ENCODE results near the gene SH3BP4. TPM values are rescaled to one million over a fixed set of nuclear protein-coding genes. Genes with fewer than 3 reads are reported as not detected.

SH3BP4 gene
- total and polyA plus RNA-seq, 2 of the 13 experiments (the other 11 are each of a cell fraction or from before 2014, with no cell fraction given) = 34.6 to 99.1 TPM

DNA sequence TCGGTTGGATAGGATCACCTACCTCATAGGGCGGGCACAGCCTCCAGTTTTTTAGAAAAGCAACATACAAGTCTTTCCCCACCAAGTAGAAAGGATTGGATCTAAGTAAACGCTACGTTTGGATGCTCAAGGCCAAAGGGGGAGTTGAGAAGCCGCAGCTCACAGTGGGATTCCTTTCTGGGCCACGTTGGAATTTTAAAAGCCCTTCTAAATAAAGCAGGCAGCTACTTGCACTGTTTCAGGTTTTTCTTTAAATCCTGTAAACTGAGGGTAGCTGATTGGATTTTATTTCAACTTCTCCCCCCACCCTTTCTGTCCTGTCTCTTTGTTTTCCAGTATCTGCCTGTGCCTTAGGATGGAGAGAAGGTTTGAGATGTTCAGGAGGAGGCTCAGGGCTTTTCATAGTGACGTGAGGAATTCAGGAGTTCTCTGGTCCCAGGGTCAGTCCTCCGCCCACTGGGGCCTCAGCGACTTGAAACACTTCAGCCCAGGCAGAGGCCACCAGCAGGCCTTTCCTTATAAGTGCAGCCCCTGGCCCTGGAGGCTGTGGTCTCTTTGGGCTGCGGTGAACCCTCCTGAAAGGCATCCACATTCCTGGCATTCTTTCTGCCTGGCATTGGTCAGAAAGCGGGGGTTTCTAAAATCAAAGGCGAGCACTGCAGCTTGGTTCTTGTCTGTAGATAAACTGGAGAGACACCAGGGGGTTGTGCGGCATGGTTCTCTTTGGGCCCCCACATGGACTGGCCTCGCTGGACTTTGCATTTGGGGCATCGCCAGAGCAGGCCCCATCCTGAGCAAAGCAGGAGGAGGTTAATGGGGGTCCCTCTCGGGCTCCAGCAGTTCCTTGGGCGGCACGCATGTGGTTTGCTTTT lies 44.5 kb downstream of the SH3BP4 start (continued):
- TF ChIP-seq NFE2L1 (CRISPR knock-in tag; IDR thresholded peaks at IDR 0.05; ENCODE audit: borderline replicate concordance) = no peak
- TF ChIP-seq, protein P1, sequence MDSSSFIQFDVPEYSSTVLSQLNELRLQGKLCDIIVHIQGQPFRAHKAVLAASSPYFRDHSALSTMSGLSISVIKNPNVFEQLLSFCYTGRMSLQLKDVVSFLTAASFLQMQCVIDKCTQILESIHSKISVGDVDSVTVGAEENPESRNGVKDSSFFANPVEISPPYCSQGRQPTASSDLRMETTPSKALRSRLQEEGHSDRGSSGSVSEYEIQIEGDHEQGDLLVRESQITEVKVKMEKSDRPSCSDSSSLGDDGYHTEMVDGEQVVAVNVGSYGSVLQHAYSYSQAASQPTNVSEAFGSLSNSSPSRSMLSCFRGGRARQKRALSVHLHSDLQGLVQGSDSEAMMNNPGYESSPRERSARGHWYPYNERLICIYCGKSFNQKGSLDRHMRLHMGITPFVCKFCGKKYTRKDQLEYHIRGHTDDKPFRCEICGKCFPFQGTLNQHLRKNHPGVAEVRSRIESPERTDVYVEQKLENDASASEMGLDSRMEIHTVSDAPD (CRISPR knock-in tag; IDR thresholded peaks at IDR 0.05) = no peak
- TF ChIP-seq ATF7-NPFF (CRISPR knock-in tag; IDR thresholded peaks at IDR 0.05; ENCODE audit: low read depth) = no peak
- TF ChIP-seq ZNF850 (CRISPR knock-in tag; conservative IDR thresholded peaks at IDR 0.05) = no peak
- no peak for TF ChIP-seq ZNF205 (CRISPR knock-in tag; IDR thresholded peaks at IDR 0.05)
- TF ChIP-seq ZFYVE20 (CRISPR knock-in tag; IDR thresholded peaks at IDR 0.05; ENCODE audit: borderline replicate concordance, low read depth) = no peak
- TF ChIP-seq BRD4 (CRISPR knock-in tag; IDR thresholded peaks at IDR 0.05) = no peak
- no peak for TF ChIP-seq TP53 (CRISPR knock-in tag; conservative IDR thresholded peaks at IDR 0.05)
- TF ChIP-seq, protein P2, sequence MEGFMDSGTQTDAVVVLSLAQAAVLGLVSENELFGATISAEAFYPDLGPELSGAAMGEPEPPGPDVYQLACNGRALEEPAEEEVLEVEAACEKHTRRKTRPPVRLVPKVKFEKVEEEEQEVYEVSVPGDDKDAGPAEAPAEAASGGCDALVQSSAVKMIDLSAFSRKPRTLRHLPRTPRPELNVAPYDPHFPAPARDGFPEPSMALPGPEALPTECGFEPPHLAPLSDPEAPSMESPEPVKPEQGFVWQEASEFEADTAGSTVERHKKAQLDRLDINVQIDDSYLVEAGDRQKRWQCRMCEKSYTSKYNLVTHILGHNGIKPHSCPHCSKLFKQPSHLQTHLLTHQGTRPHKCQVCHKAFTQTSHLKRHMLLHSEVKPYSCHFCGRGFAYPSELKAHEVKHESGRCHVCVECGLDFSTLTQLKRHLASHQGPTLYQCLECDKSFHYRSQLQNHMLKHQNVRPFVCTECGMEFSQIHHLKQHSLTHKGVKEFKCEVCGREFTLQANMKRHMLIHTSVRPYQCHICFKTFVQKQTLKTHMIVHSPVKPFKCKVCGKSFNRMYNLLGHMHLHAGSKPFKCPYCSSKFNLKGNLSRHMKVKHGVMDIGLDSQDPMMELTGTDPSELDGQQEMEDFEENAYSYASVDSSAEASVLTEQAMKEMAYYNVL (CRISPR knock-in tag; IDR thresholded peaks at IDR 0.05; ENCODE audit: borderline replicate concordance) = no peak
- TF ChIP-seq, protein P3, sequence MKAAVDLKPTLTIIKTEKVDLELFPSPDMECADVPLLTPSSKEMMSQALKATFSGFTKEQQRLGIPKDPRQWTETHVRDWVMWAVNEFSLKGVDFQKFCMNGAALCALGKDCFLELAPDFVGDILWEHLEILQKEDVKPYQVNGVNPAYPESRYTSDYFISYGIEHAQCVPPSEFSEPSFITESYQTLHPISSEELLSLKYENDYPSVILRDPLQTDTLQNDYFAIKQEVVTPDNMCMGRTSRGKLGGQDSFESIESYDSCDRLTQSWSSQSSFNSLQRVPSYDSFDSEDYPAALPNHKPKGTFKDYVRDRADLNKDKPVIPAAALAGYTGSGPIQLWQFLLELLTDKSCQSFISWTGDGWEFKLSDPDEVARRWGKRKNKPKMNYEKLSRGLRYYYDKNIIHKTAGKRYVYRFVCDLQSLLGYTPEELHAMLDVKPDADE (CRISPR knock-in tag; IDR thresholded peaks at IDR 0.05) = no peak
- TF ChIP-seq, protein P4, sequence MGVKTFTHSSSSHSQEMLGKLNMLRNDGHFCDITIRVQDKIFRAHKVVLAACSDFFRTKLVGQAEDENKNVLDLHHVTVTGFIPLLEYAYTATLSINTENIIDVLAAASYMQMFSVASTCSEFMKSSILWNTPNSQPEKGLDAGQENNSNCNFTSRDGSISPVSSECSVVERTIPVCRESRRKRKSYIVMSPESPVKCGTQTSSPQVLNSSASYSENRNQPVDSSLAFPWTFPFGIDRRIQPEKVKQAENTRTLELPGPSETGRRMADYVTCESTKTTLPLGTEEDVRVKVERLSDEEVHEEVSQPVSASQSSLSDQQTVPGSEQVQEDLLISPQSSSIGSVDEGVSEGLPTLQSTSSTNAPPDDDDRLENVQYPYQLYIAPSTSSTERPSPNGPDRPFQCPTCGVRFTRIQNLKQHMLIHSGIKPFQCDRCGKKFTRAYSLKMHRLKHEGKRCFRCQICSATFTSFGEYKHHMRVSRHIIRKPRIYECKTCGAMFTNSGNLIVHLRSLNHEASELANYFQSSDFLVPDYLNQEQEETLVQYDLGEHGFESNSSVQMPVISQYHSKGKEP (CRISPR knock-in tag; IDR thresholded peaks at IDR 0.05) = no peak
- peak; percentile 93 for TF ChIP-seq TEAD3 (CRISPR knock-in tag; optimal IDR thresholded peaks at IDR 0.05; ENCODE audit: borderline replicate concordance)
- TF ChIP-seq ZNF720 (CRISPR knock-in tag; IDR thresholded peaks at IDR 0.05) = no peak
- TF ChIP-seq PHF8 (CRISPR knock-in tag; IDR thresholded peaks at IDR 0.05) = peak; percentile 9; the same call in 1 of the 2 replicates
- TF ChIP-seq ZNF83 (CRISPR knock-in tag; IDR thresholded peaks at IDR 0.05; ENCODE audit: borderline replicate concordance) = no peak
- no peak for TF ChIP-seq ZKSCAN5 (CRISPR knock-in tag; IDR thresholded peaks at IDR 0.05)
- TF ChIP-seq RORA (CRISPR knock-in tag; IDR thresholded peaks at IDR 0.05) = no peak
- TF ChIP-seq FOXK2 (IDR thresholded peaks at IDR 0.05) = no peak
- TF ChIP-seq ZNF816 (CRISPR knock-in tag; IDR thresholded peaks at IDR 0.05; ENCODE audit: borderline replicate concordance) = no peak
- no peak for TF ChIP-seq ZBTB38 (CRISPR knock-in tag; IDR thresholded peaks at IDR 0.05)
- no peak for TF ChIP-seq NFKB2 (CRISPR knock-in tag; IDR thresholded peaks at IDR 0.05; ENCODE audit: borderline replicate concordance)
- TF ChIP-seq HIVEP1 (CRISPR knock-in tag; IDR thresholded peaks at IDR 0.05) = no peak
- TF ChIP-seq, protein P5, sequence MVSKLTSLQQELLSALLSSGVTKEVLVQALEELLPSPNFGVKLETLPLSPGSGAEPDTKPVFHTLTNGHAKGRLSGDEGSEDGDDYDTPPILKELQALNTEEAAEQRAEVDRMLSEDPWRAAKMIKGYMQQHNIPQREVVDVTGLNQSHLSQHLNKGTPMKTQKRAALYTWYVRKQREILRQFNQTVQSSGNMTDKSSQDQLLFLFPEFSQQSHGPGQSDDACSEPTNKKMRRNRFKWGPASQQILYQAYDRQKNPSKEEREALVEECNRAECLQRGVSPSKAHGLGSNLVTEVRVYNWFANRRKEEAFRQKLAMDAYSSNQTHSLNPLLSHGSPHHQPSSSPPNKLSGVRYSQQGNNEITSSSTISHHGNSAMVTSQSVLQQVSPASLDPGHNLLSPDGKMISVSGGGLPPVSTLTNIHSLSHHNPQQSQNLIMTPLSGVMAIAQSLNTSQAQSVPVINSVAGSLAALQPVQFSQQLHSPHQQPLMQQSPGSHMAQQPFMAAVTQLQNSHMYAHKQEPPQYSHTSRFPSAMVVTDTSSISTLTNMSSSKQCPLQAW (CRISPR knock-in tag; IDR thresholded peaks at IDR 0.05) = no peak

Measured in HepG2 (cell line).